ENCODE data around the gene APC. TPM values are rescaled to one million over a fixed set of nuclear protein-coding genes. Genes with fewer than 3 reads are reported as not detected.

APC gene
- 36.7 and 49.4 TPM in 2 replicates for total RNA-seq (2014; rRNA removed; shearing (Covaris generic))

DNA sequence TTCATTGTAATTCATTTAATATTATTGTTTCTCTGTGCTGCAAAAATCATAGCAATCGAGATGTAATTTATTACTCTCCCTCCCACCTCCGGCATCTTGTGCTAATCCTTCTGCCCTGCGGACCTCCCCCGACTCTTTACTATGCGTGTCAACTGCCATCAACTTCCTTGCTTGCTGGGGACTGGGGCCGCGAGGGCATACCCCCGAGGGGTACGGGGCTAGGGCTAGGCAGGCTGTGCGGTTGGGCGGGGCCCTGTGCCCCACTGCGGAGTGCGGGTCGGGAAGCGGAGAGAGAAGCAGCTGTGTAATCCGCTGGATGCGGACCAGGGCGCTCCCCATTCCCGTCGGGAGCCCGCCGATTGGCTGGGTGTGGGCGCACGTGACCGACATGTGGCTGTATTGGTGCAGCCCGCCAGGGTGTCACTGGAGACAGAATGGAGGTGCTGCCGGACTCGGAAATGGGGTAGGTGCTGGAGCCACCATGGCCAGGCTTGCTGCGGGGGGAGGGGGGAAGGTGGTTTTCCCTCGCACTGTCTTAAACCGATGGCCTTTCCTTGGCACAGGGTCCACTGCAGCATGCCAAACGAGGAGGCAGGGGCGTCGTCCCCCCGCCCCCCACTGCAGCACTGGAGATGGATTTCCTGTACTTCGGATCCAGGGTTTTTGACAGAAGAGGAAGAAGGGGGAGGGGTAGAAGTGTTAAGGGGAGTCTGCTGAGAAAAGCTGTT, at the start of gene APC:
TSS of gene APC (plus strand) at position 423 of the 728 bp plus-strand sequence. CDS start 17,006 bp downstream, outside the sequence.
- DNase-seq (ENCODE audit: low spot score): peak; percentile 86

DNA sequence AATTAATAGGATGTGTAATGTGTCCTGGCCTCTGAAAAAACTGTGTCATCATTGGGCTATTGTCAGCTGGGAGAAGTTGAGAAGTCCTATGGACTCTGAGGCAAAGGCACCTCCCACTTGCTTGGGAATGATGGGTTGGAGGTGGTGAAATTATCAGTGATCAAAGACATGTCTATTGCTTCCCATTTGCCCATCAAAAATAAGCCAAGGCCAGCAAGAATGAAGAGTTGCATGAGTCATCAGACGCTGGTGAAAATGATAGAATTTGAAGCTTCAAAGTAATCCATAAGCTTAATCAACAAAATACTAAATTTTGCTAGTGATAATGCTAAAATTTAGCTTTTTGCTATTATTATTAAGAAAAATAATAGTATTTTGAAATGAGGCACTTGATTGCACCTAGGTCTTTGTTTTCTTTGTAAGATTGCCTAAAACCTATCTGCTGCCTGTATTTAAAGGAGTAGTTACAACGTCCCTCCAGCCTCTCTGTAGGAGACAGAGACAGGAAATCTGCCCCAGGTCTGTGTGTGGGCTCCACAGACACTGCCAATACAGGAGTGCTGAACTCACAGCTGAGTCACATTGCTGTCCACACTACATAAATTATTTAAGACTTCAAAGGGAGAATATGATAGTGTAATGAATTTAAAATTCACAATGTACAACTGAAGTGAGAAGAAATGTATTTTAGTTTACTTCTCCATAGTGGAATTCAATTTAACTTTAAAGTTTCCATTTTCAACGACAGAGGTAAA, 48.4 kb upstream of the APC start:
- DNase-seq (ENCODE audit: low spot score): peak; percentile 55

DNA sequence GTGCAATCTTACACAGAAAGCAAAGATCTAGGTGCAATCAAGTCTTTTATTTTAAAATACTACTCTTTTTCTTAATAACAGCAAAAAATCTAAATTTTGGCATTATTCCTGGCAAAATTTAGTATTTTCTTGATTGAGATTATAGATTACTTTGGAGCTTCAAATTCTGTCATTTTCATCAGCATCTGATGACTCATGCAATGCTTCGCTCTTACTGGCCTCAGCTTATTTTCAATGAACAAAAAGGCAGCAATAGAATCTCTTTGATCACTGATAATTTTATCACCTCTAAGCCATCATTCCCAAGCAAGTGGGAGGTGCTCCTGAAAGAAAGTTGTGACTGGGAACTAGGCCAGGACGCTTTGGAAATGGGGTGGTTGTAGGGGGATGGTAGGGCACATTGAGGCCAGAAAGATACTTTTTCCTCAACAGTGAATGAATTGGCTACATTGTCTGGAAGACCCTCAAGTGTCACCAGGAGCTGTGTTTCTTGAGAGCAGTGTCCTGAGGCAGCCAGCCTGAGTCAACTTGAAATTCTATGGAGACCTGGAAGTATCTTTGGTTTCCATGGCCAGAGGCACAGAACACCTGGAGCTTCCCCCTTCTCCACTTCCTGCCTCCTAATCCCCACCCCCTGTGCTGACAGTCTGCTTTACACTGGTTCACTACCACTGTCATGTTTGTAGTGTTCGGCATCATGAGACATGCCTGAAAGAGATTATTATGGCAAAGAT, 46.9 kb upstream of the APC start:
- DNase-seq (ENCODE audit: low spot score): no peak

DNA sequence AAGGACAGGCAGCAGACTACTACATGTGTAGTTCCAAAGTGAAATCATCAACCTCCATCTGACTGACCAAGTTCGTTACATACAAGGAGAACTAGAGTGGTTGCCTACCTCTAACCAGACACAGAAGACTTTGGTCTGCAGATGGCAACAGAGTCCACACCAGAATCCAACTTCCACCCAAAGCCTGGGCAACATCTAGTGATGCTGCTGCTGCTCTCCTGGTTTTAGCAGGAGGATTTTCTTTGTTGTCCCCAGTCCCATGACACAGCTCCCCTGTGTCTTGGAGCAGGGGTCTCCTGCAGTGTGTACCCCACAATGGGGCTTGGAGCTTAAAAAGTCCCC, 46.4 kb upstream of the APC start:
- DNase-seq (ENCODE audit: low spot score): no peak

DNA sequence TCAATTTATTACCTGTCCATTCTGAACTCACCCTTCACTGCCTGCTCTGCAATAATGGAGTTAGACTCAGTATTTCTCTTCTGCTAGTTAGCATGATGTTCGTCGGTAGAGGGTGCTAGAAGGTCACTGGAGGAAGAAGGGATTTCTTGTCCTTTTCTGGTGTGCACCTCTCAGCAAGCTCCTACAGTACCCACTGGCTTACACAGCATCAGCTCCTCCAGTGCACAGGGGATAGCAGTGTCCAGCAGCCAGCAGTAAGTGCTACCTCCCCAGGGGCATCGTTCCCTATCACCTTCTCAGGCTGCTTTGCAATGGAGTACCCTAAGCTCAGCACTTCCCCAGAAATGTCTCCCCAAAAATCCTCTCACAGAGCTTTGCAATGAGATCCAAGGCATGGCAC, 45.9 kb upstream of the APC start:
- no peak for DNase-seq (ENCODE audit: low spot score)

DNA sequence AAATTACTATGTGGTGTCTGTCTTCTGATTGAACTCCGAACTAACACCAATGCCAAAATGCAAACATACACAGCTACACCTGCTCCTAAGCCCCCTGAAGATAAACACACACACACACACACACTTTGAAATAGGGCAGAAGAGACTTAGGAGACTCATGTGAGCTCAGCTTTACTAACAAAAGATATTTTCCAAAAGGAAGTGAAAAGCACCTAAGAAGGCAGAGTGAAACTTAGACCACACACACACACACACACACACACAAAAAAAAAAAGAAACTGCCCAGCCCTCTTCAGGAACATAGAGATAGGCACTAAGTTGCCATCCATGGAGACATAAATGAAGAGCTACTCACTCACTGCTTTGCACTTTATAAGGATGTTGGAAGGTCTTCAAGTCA, 45.2 kb upstream of the APC start:
- no peak for DNase-seq (ENCODE audit: low spot score)

DNA sequence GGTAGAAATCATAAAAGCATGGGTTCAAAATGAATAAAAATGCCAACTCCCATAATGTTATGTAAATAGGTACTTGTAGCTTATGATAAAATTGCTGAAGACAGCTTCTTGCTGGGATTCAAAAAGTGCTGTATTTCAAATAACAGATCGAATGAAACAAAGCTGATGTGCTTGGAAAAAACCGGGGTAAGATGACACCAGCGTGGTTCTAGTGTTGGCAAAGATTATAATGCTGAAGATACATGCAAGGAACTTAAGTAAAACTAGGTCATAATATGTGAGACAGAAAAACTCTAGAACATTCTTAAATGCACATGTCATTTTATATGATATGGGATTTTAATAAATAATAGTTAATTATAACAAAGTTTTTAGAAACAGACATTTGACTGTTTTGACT, 44.4 kb upstream of the APC start:
- no peak for DNase-seq (ENCODE audit: low spot score)

DNA sequence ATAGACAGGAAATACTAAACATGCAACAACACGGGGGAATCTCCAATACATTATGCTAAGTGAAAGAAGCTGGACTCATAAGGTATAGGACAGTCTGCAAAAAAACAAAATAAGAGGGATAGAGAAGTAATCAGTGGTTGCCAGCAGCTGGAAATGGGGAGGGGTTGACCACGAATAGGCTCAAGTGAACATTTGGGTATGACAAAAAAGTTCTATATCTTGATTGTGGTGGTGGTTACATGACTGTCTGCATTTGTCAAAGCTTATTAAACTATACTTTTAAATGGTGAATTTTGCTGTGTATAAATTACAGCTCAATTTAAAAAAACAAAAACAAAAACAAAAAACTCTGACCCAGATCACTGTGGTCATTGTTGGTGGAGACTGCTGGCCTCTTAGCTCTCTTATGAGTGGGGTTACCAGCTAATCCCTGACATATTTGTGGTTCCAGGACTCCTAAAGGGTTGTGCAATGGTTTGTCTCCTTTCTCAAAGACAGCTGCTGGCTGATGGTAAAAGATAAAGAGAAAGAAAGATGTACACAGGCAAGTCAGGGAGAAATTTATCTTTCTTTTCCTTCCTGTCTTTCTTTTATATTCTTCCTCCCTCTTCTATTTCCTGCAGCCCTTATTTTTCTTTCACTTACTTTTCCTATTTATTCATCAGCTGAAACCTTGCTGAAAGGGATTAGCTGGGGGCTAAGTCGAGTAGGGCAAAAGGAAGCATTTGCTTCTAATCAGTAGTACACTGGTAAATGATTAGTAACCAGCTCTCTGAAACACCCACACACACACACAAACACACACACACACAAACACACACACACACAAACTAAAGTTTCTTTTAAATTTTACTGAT, 42.6 kb upstream of the APC start:
- DNase-seq (ENCODE audit: low spot score): peak; percentile 41

DNA sequence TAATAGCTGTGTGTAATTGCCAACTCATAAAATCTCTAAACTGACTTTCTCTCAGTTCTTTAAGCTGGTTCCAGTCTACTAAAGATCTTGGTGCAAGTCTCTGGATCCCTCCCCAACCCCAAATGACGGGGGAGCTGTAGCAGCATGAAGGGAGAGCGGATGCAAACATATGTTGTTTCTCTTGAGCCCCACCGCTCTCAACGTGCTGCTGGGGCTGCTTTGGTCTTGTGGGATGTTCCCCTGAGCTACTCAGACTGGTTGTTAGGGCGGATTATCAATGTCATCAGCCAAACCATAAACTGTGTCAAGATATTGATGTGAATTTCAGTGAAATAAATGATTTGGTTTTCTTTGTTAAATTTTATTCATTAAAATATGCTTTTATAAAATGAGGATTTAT, 40.9 kb upstream of the APC start:
- DNase-seq (ENCODE audit: low spot score): no peak

DNA sequence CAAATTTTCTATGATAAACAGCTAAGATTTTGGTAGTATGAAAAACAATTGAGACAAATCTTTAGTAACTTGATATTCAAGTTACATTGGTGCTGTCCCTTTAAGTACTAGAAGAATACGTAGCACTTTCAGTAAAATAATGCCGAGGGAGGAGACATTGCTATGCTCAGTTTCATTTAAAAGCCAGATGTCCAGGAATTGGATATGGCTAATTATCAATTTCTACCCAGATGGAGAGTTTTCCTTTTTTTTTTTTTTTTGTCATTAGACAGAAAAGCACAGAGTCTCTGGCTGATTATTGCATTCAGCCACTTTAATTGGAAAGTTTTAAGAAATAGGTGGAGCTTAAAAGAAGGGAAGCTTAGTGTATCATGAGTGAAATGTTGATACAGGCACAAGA, 40.4 kb upstream of the APC start:
- DNase-seq (ENCODE audit: low spot score): no peak

DNA sequence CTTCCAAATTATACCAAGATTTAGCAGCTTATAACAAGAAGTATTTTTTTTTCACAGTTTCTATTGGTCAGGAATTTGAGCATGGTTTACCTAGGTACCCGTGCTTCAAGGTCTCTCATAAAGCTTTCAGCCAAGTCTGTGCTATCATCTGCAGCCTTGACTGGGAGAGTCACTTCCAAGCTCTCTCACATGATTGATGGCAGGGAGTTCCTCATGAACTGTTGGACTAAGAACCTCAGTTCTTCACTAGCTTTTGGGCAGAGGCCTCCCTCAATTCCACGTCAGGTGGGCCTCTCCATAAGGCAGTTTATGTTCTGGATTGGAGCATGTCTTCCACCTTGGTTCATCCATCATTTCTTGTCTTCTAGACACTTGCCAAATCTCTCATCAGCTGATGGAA, 39.9 kb upstream of the APC start:
- DNase-seq (ENCODE audit: low spot score): no peak

DNA sequence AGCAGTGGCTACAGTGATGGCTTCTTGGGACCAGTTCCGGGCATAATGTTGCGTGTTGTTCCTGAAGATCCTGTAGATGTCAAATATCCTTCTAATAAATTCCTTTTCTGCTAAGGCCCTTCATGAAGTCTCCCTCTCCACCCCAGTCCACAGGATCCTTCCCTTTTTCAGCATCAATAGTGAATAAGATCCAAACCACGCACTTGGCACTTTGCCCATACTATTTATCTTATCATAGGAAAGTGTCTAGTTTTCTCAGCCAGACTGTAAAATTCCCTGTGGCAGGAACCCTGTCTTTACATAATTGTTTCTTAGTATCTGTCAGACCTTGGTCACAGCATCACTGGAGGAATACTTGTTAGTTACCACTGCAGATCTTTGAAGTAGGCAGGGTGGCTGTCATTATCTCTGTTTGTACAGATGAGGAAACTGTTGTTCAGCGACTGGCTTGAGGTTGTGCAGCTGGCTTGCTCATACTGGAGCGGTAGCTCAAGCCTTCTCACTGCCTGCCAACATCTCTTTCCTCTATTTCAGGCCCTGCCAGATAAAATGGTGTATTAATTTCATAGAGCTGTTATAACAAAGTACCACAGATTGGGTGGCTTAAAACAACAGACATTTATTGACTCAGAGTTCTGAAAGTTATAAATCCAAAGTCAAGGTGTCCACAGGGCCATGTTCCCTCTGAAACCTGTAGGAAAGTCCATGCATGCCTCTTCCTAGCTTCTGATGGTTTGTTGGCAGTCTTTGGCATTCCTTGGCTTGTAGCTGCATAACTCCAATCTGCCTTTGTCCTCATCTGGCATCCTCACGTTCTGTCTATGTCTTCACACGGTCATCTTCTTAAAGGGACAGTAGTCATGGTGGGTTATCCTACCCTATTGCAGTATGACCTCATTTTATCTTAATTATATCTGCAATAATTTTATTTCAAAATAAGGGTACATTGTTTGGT, 33.5 kb upstream of the APC start:
- peak; percentile 29 for DNase-seq (ENCODE audit: low spot score)

DNA sequence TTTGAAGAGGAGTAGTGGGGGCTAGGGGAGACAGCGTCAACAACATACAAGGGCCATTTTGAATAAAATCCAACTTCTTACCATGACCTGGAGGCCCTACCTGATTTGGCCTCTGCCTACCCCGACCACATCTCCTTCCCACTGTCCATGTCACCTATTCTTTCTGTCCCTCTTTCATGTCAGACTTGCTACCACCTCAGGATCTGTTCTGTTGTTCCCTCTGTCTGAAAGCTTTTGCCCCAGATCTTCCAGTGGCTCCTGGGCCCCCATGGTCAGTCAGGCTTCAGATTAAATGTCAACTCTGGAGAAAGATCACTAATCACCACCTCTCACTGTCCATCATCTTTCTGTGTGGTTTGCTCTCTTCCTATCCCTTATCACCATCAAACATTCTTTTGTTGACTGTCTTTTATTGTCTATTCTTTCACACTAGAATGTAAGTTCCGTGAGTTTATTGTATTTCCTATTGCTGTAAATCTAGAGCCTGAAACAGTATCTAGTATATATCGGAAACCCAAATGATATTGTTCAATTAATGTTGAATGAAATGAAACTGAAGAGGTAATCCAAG, 31.2 kb upstream of the APC start:
- no peak for DNase-seq (ENCODE audit: low spot score)

DNA sequence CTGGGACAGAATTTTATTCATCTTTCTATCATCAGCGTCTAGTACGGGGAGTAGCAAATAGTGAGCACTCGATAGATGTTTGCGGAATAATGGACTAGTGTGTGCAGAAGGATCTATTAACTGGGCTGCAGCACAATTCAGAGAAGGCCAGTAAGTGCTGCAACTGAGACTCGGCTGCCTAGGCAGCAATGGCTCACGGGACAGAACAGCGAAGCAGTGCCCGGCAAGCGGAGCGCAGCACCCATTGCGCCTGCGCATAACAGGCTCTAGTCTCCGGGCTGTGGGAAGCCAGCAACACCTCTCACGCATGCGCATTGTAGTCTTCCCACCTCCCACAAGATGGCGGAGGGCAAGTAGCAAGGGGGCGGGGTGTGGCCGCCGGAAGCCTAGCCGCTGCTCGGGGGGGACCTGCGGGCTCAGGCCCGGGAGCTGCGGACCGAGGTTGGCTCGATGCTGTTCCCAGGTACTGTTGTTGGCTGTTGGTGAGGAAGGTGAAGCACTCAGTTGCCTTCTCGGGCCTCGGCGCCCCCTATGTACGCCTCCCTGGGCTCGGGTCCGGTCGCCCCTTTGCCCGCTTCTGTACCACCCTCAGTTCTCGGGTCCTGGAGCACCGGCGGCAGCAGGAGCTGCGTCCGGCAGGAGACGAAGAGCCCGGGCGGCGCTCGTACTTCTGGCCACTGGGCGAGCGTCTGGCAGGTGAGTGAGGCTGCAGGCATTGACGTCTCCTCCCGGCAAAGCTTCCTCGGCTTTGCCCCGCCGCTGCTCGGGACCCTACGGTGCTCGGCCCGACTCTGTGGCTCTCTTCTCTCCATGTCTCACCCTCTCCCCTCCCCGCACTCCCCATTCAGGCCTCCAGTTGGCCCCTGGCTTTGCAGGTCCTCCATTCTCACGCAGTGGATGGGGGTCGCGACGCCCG, 30.2 kb upstream of the APC start:
- DNase-seq (ENCODE audit: low spot score): peak; percentile 98

DNA sequence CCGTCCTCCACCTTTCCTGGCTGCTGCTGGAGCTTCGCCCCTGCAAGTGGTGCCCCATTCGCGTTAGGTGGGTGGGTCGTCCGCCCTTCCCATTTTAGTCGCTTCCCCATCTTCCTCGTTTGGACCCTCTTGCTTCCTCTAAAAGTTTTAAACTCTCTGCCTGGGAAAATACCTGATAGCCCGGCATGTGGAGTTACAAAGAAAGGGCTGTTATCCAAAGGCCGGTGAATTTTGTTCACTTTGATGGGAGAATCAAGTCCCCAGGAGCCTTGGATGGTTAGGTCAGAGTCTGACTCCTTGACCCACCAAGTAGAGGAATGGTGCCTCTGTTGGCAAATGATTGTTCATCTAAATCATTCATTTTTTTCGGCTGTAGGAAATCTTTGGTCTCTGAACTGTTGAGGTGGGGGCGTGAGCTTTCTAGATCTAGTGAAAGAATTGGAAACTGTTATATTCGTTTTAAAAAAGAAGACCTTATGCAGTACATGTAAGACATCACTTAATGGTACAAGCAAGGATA, 29.5 kb upstream of the APC start:
- DNase-seq (ENCODE audit: low spot score): no peak

DNA sequence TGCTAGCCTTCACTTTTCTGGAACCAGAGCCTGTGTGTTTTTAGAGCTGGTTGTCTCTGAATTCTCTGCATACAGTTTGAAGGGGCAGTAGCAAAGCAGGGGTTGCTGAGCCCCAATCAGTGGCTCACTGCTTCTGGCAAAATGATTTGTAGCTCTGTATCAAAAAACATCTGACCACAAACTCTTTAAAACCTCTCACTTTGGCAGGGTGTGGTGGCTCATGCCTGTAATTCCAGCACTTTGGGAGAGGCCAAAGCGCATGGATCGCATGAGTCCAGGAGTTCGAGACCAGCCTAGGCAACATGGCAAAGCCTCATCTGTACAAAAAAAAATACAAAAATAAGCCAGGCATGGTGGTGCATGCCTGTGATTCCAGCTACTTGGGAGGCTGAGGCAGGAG, 28.3 kb upstream of the APC start:
- peak; percentile 29 for DNase-seq (ENCODE audit: low spot score)

DNA sequence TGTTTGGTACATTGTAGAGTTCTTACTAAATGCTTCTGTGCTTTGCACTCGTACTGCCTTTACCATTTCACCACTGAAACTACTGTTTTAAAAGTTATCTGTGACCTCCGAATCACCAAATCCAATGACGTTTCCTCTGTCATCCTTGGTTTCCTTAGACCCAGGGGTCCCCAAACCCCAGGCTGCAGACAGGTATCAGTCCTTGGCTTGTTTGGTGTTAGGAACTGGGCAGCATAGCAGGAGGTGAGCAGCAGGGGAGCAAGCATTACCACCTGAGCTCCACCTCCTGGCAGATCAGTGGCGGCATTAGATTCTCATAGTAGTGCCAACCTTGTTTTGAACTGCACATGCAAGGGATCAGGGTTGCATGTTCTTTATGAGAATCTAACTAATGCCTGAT, 26.8 kb upstream of the APC start:
- no peak for DNase-seq (ENCODE audit: low spot score)

DNA sequence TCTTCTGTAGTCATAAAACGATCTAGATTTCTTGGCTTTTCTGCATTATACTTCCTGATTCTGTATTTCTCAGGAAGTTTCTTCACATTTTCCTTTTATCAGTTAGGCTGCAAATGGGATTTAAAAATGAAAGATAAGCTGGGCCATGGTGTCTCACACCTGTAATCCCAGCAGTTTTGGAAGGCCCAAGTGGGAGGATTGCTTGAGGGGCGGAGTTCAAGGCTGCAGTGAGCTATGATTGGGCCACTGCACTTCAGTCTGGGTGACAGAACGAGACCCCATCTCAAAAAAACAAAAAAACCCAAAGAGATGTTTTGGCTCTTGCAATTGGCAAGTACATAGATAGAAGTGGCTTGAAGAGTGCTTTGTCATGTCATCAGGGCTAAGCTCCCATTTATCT, 26.2 kb upstream of the APC start:
- no peak for DNase-seq (ENCODE audit: low spot score)

DNA sequence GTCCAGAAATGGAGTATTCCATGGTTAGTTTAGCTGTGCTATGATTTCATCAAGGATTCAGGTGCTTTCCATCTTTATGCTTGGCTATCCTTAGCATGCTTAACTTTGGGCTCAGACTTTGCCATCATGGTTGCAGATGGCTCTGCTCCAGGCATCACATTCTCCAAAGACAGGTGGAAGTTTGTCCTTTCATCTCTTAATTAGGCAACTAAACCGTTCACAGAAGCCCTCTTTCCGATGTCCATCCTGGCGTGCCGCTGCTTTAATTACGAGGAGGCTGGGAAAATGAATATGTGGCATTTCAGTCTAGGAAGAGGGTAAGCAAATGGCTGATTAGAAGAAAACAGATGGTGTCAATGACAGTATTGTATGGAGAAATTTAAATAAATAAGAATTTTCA, 24.5 kb upstream of the APC start:
- DNase-seq (ENCODE audit: low spot score): no peak
